GM12801 (cell line): ENCODE results near the gene AQP5.

Source experiments
- CTCF ChIP-seq: IDR thresholded peaks from one replicate; pipeline ENCODE4 v1.5.1; 2011; ENCODE audit warnings: control low read depth; ENCODE audit not compliant: insufficient read length; ENCODE audit errors: extremely low read depth

Gene AQP5

GRCh38 chr12:49959685-49960473, 1.8 kb upstream of the AQP5 start:
- TF ChIP-seq CTCF, result no peak

- no peak for TF ChIP-seq CTCF
Measured at GRCh38 chr12:49960474-49961110, 1.1 kb upstream of the AQP5 start.

GRCh38 chr12:49961993-49962764, 507 bp downstream of the AQP5 start:
- no peak for TF ChIP-seq CTCF

- no peak for TF ChIP-seq CTCF
Measured at GRCh38 chr12:49962861-49963765, 1.4 kb downstream of the AQP5 start.

GRCh38 chr12:49963976-49964815, 2.5 kb downstream of the AQP5 start:
- TF ChIP-seq CTCF, result no peak

GRCh38 chr12:49964849-49965624, 3.4 kb downstream of the AQP5 start:
- TF ChIP-seq CTCF, result no peak
